HG02885 (cell line): ENCODE measurements around the gene CCND3.

Experiments
- ATAC-seq: cut with Tn5 transposase; IDR thresholded peaks from one replicate; pipeline ENCODE4 v1.9.1; 2021; ENCODE audit warnings: mild to moderate bottlenecking; ENCODE audit not compliant: unreplicated experiment, poor library complexity

CCND3 gene

GRCh38 chr6:41941280-41942066, at the start of gene CCND3:
Gene CCND3 (minus strand): TSS chr6:41941808. CDS start chr6:41941649, 159 bp downstream.
- peak; percentile 97 for ATAC-seq

GRCh38 chr6:41986339-41986738, 44.7 kb upstream of the CCND3 start:
- ATAC-seq: no peak

GRCh38 chr6:41984623-41985022, 43.0 kb upstream of the CCND3 start:
- no peak for ATAC-seq

GRCh38 chr6:41976794-41977484, 35.3 kb upstream of the CCND3 start:
- ATAC-seq: no peak

DNA sequence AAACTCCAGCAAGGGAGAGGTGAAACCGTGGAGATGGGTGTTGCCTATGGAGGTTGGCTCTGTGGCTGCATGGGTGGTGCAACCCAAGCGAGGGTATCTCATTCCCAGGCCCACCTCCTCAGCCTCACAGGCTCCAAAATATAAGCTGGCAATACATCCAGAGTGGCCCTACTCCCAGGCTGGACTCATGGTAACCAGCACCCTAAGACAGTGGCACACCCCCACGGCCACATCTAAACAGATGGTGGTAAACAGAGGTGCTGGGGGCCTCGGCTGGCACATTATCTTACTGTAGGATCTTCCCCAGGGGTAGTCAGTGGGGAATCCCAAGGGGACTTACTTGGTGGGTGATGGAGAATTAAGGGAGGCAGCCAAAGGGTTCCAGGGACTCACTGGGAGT, 33.7 kb upstream of the CCND3 start:
- no peak for ATAC-seq

DNA sequence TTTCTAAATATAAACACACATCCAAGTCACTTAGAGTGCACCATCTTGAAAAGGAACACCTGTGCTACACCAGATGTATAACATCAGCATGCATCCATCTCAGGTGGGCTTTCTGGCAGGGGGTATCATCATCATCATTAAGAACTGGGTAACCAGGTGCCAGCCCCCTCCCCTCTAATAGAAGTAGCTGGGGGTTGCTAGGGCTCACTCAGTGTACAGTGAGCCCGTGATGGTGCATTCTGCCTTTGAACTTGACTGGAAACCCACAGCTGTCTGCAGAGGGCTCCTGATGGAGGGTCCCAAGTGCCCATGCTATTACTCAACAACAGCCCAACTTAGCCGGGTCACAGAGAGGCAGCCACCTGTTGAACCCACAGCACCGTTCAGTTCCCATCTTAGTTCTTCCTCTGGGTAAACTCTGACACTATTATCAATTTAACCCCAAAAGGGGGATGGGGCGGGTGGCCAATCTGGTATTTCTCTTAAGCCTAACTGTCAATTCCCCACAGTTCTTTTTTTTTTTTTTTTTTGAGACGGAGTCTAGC, 32.7 kb upstream of the CCND3 start:
- ATAC-seq: no peak

DNA sequence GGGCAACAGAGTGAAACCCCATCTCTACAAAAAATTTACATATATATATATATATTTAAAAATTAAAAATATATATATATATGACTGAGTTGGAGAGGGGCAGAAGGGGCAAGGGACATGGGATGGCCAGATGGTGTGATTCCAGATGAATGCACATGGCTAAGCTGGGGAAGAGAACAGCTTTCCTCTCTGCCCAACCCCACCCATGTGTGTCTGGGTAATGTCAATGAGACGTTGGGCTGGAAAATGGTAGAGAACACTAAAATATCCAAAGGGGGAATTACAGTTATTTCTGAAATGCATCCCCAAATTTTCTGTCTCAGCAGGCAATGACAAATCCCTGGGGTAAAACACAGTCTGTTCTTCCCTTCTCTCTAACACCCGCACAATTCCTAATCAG, 31.2 kb upstream of the CCND3 start:
- ATAC-seq: no peak

- no peak for ATAC-seq
Measured at GRCh38 chr6:41970436-41970846, 28.8 kb upstream of the CCND3 start.

- ATAC-seq: no peak
Measured at GRCh38 chr6:41967312-41968287, 26.0 kb upstream of the CCND3 start.

GRCh38 chr6:41966961-41967311, 25.3 kb upstream of the CCND3 start:
- no peak for ATAC-seq

DNA sequence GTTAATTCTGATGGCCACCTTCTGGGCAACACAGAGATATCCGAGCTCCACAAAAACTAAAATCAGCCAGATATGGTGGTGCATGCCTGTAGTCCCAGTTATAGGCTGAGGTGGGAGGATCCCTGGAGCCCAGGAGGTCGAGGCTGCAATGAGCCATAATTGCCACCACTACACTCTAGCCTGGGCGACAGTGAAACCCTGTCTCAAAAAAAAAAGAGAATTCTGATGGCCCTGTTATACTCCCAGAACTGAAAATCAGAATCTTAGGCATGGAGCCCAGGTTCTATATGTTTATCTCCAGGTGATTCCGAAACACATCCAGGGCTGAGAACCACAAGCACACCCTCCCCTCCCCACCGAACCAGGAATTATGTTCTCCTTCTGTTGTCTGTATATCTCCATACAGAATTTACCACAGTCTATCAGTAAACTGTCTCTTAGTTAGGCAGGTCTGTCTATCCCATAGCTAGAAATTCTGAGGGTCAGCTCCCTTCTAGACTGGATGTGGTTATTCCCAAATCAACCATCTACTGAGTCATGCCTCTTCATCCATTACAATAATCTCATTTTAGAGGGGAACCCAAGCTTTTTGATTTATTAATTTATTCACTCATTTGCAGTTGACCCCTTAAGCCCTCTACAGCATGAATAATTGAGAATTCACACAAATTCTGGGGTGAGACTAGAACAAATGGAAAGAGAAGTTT, 24.8 kb upstream of the CCND3 start:
- no peak for ATAC-seq

DNA sequence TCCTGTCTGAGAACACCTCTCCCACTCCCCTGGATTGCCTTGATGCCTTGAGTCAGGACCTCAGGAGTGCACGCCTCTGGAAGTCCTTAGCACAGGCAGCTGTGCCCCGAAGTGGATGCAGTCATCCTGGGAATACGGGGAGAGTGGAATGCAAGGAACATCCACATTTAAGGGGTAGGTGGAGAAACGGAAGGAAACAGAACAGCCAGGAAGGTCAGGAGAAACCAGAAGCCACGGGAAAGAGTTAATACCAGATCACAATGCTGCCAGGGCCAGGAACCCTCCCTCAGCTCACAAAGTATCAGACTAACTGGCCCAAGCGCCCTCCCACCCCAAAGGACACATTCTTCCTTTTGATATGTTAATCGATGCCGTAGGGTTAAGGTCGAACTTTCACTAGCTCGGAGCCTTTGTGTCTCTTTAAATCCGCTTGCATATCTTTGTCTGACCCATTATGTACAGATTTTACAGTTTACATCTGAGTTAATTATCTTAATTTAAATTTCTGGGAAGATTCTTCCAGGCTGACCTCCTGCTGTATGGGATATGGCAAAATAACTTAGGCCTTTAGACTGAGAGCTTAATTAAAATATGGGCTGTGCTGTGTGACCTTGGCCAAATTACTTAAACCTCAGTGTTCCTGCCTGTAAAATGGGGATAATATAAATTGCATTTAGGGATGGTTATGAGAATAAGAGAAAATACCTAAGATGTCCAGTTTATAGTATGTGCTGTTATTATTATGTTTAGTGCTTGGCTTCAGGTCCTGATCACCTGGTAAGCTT, 24.0 kb upstream of the CCND3 start:
- ATAC-seq: no peak

DNA sequence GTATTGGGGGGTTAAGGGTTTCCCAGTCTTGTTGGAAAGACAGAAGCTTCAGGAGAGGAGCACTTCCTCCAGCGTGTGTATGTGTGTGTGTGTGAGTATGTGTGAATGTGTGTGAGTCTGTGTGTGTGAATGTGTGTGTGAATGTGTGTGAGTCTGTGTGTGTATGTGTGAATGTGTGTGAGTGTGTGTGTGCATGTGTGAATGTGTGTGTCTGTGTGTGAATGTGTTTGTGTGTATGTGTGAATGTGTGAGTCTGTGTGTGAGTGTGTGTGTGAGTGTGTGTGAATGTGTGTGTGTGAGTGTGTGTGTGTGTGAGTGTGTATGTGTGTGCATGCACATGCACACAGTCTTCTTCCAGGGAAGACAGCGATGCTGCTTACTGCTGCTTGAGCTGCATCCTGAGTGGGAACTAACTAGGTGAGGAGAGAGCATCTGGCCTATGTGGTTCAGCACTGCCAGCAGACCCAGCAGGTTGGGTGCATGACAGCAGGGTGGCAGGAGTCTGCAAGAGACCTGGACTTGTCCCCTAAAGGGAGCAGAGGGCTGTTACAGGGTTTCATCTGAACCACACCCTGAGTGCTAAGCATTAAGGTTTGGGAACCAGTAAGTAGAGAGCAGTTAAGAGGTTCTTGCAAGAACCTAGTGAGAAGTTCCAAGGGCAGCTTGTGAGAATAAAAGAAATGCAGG, 22.7 kb upstream of the CCND3 start:
- no peak for ATAC-seq

DNA sequence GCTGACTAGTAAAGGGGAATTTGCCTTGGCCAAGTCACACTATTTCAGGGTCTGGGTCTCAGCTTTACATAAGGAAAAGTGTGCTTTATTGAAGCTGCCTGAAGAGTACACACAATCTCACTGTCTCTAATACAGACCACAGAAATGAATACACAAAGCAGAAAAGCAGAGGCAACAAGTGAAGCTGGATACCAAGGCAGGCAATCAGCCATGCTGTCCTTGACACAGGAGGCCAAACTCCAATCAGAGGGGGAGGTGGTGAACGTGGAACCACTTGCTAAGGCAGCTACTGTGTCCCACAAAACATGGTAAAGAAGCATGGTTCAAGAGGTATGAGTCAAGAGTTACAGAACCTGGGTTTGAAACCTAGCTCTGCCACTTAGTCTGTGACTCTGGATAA, 21.8 kb upstream of the CCND3 start:
- ATAC-seq: no peak

DNA sequence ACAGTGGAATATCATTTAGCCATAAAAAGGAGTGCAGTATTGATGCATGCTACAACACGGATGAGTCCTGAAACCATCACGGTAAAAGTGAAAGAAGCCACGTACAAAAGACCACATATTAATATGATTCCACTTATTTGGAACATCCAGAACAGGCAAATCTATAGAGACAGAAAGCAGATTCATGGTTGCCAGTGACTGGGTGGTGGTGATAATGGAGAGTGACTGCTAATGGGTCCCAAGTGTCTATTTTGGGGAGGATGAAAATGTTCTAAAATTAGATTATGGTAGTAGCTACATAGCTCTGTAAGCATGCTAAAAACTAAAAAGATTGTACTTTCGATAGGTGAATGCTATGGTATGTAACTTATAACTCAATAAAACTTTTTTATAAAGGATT, 18.4 kb upstream of the CCND3 start:
- ATAC-seq: no peak

DNA sequence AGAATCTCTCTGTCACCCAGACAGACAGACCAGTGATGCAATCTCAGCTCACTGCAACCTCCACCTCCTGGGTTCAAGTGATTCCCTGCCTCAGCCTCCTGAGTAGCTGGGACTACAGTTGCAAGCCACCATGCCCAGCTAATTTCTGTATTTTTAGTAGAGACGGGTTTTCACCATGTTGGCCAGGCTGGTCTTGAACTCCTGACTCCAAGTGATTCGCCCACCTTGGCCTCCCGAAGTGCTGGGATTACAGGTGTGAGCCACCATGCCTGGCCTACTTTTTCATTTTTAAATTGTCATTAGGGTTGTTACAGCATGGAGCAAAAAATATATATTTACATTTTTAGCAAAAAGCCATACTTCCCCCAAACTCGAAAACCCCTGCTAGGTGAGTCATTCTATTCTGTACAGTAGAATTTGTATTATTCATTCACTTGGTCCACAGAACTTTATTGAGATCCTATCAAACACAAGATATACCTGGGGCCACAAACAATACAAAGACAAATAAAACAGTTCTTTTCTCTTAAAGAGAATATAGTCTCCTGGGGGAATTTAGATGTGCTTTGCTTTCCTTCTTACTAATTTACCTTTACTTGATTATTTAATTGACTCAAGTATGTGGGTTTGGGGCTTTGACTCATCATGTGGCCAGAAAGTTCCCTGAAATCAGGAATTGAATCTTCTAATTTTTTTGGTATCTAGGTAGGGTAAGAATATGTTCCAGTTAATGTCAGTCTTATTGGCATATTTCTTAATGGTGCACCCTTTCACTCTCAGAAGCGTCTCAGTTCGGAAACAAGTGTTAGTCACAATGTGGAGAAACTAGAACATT, 16.6 kb upstream of the CCND3 start:
- ATAC-seq: no peak

GRCh38 chr6:41957117-41957516, 15.5 kb upstream of the CCND3 start:
- no peak for ATAC-seq

GRCh38 chr6:41955412-41955811, 13.8 kb upstream of the CCND3 start:
- ATAC-seq: no peak
